Cerebellar nuclear complex (tissue), 1 donor: ENCODE results near the gene CATSPERE.
"Not testable (repeated sequence)": the region's sequence is repeated elsewhere in the genome, so short reads cannot be mapped to it uniquely, and the experiment has no call there.

ENCODE experiments used
- DNase-seq, 2 experiments: peaks; one replicate each; lab custom pipeline; 2025; lab: John Stamatoyannopoulos, UW

CATSPERE gene

DNA sequence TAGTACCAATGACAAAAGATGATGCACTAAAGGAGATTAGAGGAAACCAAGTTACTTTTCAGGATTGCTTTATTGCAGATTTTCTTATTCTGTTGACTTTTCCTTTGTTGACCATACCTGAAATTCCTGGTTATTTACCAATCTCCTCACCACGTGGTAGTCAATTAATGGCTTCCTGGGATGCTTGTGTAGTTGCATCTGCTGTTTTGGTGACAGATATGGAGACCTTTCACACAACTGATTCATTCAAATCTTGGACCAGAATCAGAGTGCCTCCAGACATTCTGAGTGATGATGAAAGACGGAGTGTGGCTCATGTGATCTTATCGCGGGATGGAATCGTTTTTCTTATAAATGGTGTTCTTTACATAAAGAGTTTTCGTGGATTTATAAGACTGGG lies 91.3 kb downstream of the CATSPERE start:
- no peak for DNase-seq

DNA sequence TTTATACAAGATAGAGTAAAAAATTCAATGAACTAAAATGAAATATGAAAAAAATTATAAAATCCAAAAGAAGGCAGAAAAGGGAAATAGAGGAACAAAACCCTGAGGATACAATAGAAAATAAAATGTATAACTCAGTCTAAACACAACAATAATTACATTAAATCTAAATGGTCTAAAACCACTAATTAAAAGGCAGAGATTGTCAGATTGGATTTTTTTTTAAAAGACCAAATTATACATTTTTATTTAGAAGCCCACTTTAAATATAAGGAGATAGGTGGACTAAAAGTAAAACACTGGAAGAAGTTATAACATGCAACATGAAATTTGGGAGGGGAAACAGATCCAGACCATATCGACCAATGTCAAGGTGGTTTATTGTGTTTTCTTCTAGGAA lies 95.2 kb downstream of the CATSPERE start:
- DNase-seq, result no peak

- DNase-seq, result no peak
Observed at GRCh38 chr1:244557565-244557964, 96.5 kb downstream of the CATSPERE start.

- DNase-seq, result no peak
Observed at GRCh38 chr1:244559561-244559960, 98.5 kb downstream of the CATSPERE start.

GRCh38 chr1:244562877-244563276 lies 101.8 kb downstream of the CATSPERE start:
- DNase-seq, result not testable (repeated sequence)

DNA sequence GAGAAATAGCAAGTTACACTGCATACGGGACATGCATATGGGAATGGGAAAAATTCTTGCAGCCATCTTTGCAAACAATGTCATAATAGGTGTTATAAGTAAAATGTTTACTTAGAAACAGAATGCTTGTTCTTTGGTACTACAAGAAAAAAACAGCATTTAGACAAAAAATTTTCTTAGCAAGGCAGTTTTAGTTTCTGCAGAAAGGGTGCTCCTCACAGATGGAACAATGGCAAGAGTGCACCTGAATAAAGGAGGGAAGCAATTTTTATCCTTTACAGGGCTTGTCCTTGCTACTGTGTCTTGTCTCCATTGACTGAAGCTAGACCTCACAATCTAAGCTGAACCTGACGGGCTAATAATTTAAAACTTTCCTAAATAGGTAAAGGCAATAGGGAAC lies 112.7 kb downstream of the CATSPERE start:
- DNase-seq, result no peak

- DNase-seq, result no peak
Observed at GRCh38 chr1:244576259-244576892, 115.3 kb downstream of the CATSPERE start.

GRCh38 chr1:244578205-244578604 lies 117.1 kb downstream of the CATSPERE start:
- not testable (repeated sequence) for DNase-seq

DNA sequence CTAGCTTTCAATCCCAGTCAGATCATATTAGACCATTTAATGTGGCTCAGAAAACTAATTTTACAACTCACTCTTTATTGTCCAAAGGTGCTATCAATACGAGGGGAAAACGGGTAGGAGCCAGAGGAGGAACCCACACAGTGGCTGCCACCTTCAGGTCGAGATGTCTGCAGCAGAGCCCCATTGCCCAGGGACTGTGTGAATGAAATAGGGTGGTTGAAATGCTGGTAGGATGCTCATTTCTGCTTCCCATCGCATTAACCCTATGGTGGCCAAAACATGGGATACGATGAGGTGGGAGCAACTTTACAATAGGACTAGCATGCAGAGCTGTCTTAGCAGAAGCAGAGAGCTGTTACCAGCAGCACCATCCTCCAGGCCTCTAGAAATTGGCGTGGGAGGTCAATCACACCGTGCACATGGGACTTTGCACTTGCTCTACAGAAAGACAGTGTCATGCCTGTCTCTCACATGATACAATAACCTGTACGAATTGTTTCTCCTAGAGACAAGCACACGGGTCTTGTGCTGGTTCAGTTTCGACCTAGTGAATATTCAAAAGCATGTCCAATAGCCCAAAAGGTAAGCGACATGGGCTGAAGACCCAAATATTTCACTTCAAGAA lies 122.4 kb downstream of the CATSPERE start:
- no peak for DNase-seq

DNA sequence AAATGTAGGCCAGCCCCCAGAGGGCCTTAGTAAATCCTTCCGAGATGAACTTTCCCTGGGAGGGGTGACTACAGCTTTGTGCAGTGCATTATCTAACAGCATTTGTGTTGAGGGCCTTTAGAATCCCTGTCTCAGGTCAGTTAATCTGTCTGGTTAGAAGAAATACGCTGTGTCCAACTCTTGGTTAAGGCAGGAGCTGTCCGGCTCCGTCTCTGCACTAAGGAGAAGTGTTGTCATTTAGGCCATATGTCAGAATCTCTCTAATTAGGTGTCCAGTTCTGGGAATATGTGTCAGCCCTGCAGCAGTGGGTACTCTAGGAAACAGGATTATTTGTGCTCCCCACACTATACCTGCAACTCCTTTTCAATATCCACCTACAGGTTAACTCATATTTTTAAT lies 124.8 kb downstream of the CATSPERE start:
- no peak for DNase-seq

DNA sequence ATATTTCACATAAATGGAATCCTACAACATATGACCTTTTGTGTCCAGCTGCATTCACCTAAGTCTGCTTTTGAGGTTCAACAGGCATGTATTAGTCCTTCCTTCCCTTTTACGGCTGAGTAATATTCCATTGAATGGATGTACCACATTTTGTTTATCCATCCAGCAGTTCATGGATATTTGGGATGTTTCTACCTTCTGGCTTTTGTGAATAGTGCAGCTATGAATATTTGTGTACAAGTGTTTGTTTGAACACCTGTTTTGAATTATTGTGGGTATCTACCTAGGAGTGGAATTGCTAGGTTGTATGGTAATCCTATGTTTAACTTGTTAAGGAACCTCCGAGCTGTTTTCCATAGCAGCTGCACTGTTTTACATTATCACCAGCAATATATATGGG lies 129.6 kb downstream of the CATSPERE start:
- DNase-seq, result no peak

DNA sequence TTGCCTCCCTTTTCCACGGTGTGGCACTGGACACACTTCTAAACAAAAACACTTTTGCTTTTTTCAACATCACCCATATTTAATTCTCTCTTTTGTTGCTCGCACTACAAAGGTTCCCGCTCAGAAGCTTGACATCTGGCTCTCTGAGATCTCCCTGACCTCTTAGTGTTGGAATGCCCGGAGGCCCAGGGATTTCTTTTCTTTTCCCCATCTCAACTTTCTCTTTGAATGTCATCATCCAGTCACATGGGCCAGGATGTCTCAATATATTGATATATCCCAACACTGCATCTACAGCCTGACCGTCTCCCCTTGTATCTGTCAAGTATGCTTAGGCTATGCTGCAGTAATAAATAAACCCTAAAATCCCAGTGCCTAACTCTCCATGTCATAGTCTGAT lies 137.5 kb downstream of the CATSPERE start:
- no peak for DNase-seq

GRCh38 chr1:244599937-244600350 lies 138.9 kb downstream of the CATSPERE start:
- DNase-seq, result no peak

DNA sequence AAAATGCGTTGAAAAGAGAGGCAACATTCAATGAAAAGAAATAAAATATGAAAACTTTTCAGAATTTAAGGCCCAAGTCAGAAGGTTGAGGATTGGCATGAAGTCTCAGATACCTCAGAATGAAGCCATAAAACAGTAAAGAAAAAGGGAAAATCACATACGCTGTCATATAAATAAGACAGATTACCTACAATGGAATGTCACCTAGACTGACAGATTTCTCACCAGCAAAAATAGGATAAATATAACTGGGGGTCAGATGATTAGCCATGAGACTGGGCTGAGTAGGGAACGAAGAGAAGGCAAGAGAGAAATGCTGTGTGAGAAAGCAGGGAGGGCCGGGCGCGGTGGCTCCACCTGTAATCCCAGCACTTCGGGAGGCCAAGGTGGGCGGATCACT lies 140.3 kb downstream of the CATSPERE start:
- DNase-seq, result no peak

GRCh38 chr1:244603498-244603897 lies 142.4 kb downstream of the CATSPERE start:
- DNase-seq, result no peak

DNA sequence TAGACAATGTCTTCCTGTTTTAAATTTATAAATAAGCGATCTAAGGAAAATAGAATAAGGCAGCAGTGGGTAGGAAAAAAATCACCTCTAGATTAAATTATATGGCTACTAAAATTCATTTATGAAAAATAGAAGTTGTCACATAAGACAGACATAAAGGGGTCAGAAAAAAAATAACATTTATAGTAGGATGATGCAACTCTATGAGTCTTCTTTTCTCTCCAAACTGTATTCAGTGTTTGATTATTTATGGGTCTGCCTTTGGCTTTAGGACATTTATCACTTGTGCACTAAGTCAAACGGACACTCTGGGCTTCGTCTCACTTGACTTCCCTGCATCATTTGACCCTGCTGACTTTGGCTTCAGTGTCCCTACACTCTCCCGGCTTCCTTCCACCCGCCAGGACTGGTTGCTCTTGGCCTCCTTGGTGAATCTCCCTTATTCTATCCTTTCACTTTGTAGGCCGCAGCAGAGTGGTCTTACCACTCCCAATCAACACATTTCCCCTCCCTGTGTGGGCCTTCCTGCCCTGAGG lies 144.8 kb downstream of the CATSPERE start:
- no peak for DNase-seq

- DNase-seq, result no peak
Observed at GRCh38 chr1:244614113-244614836, 153.2 kb downstream of the CATSPERE start.

DNA sequence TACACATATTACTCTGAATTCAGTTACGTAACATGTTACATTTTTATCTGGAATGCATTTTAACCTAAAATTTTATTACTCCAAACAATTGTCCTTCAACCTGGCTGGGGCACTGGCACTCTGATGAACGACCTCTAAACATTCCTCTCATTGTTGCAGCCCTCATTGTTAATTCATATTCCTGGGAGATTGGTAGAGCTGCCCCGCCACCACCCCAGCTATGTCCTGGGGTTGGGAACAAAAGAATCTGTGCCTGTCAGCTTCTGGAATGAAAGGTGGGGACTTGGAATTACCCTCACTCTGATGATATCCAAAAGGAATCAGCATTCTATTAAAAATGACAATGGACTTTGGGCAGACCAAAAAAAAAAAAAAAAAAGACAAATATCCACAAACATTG lies 153.8 kb downstream of the CATSPERE start:
- DNase-seq, result no peak

DNA sequence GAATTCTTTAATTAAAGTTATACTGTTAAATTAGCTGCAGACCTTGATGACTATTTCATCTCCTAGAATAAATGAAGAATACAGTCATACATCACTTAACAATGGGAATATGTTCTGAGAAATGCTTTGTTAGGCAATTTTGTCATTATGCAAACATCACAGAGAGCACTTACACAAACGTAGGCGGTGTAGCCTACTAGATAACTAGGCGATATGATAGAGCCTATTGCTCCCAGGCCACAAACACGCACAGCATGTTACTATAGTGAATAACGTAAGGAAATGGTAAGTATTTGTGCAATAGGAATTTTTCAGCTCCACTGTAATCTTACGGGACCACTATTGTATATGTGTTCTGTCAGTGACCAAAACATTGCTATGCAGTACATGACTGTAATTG lies 154.2 kb downstream of the CATSPERE start:
- DNase-seq, result no peak

- DNase-seq, result no peak
Observed at GRCh38 chr1:244626709-244627108, 165.6 kb downstream of the CATSPERE start.

GRCh38 chr1:244628789-244629188 lies 167.7 kb downstream of the CATSPERE start:
- no peak for DNase-seq

DNA sequence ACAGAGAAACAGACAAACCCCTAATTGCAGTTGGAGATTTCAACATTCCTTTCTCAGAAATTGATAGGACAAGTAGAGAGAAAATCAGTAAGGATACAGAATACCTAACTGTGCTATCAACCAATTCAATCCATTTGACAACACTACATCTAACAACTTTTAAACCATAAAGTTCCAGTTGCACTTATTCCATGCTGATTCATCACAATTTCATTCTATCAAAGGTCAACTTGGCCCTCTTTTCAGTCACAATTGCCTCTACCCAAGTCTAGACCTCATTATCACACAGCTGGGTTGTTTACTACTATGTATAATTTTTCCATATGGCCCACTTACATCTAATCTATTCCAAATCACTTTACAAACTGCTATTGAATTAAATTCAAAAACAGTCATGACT lies 172.1 kb downstream of the CATSPERE start:
- no peak for DNase-seq

DNA sequence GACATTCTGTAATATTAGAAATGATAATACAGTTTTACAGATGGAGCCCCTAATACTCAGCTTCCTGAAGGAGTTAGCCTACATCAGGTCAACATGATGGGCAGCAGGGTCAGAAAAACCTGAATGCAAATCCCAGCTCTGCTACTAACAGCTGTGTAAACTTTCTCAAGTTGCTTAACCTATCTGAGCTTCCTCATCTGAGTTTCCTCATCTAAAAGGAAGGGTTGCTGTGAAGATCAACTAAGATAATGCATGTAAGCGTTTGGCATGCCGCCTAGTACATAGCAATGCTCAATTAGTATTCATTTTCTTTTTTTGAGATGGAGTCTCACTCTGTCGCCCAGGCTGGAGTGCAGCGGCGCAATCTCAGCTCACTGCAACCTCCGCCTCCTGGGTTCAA lies 173.5 kb downstream of the CATSPERE start:
- DNase-seq, result no peak
